Mesenchymal stem cell (in vitro differentiated cells and primary cell): Measurements from ENCODE around the gene PTPN5.

Experiments used
- DNase-seq: peaks from one replicate; pipeline ENCODE4 v3.0.0-alpha.2; 2013
- H2AFZ ChIP-seq: one replicate; pipeline ENCODE4 v1.6.1; 2013; ENCODE audit warnings: low read depth, mild to moderate bottlenecking, control low read depth, inconsistent platforms, low read length, moderate library complexity
- H2AK5ac ChIP-seq: 2 replicates; pipeline ENCODE4 v1.6.1; 2013; ENCODE audit warnings: low read length, moderate library complexity, mild to moderate bottlenecking, inconsistent platforms; ENCODE audit not compliant: severe bottlenecking
- H2BK120ac ChIP-seq: one replicate; pipeline ENCODE4 v1.6.1; 2013; ENCODE audit warnings: low read depth, mild to moderate bottlenecking, inconsistent platforms, low read length, moderate library complexity
- H2BK12ac ChIP-seq, 2 experiments: one replicate each; pipeline ENCODE4 v1.6.1; 2013; ENCODE audit warnings: inconsistent platforms in 2 of 2, low read length in 2 of 2, mild to moderate bottlenecking in 2 of 2, moderate library complexity in 2 of 2, control low read depth in 1 of 2
- H2BK15ac ChIP-seq: one replicate; pipeline ENCODE4 v1.6.1; 2013; ENCODE audit warnings: mild to moderate bottlenecking, low read depth, inconsistent platforms; ENCODE audit not compliant: poor library complexity, severe bottlenecking
- H2BK5ac ChIP-seq: 2 replicates; pipeline ENCODE4 v1.6.1; 2013; ENCODE audit warnings: low read depth, mild to moderate bottlenecking, low read length, control low read depth, inconsistent platforms; ENCODE audit not compliant: poor library complexity, severe bottlenecking
- H3K14ac ChIP-seq, 2 experiments: one replicate each; pipeline ENCODE4 v1.6.1; 2013; ENCODE audit warnings: inconsistent platforms in 2 of 2, low read length in 2 of 2, control low read depth in 1 of 2, mild to moderate bottlenecking in 1 of 2, moderate library complexity in 1 of 2
- H3K18ac ChIP-seq, 2 experiments: one replicate each; pipeline ENCODE4 v1.6.1; 2013; ENCODE audit warnings: inconsistent platforms in 2 of 2, low read length in 2 of 2, control low read depth in 1 of 2, low read depth in 1 of 2, mild to moderate bottlenecking in 1 of 2
- H3K23ac ChIP-seq, 2 experiments: one replicate each; pipeline ENCODE4 v1.6.1; 2013; ENCODE audit warnings: inconsistent platforms in 2 of 2, low read length in 2 of 2, mild to moderate bottlenecking in 2 of 2, moderate library complexity in 2 of 2, control low read depth in 1 of 2
- H3K27ac ChIP-seq: 2 replicates; pipeline ENCODE4 v1.5.1; 2013; ENCODE audit warnings: mild to moderate bottlenecking, moderate library complexity, low read length, control low read depth, inconsistent platforms; ENCODE audit not compliant: poor library complexity, severe bottlenecking
- H3K27me3 ChIP-seq, 2 experiments: 2 replicates each; pipeline versions ENCODE4 v1.6.1 to v1.7.0; 2013; ENCODE audit warnings: low read length in 2 of 2, mild to moderate bottlenecking in 2 of 2, moderate library complexity in 2 of 2, control low read depth in 1 of 2, inconsistent platforms in 1 of 2; ENCODE audit not compliant: control insufficient read depth in 1 of 2, insufficient read depth in 1 of 2
- H3K36me3 ChIP-seq, 2 experiments: 2 replicates each; pipeline versions ENCODE4 v1.6.1 to v1.7.0; 2013; ENCODE audit warnings: low read length in 2 of 2, control low read depth in 1 of 2, inconsistent platforms in 1 of 2, low read depth in 1 of 2, mild to moderate bottlenecking in 1 of 2; ENCODE audit not compliant: insufficient read depth in 2 of 2, control insufficient read depth in 1 of 2
- H3K4ac ChIP-seq, 2 experiments: one replicate each; pipeline ENCODE4 v1.6.1; 2013; ENCODE audit warnings: inconsistent platforms in 2 of 2, low read length in 2 of 2, mild to moderate bottlenecking in 2 of 2, moderate library complexity in 2 of 2, control low read depth in 1 of 2, low read depth in 1 of 2
- H3K4me1 ChIP-seq: 2 replicates; pipeline ENCODE4 v1.6.1; 2013; ENCODE audit warnings: low read depth, low read length, control low read depth; ENCODE audit not compliant: control insufficient read depth, insufficient read depth
- H3K4me2 ChIP-seq: 2 replicates; pipeline ENCODE4 v1.6.1; 2013; ENCODE audit warnings: low read length, mild to moderate bottlenecking, inconsistent platforms; ENCODE audit not compliant: poor library complexity, severe bottlenecking
- H3K4me3 ChIP-seq, 2 experiments: 2 replicates each; pipeline versions ENCODE4 v1.5.1 to v1.7.0; 2013; ENCODE audit warnings: low read length in 2 of 2, mild to moderate bottlenecking in 2 of 2, control low read depth in 1 of 2, low read depth in 1 of 2; ENCODE audit not compliant: insufficient read depth in 1 of 2
- H3K79me1 ChIP-seq: replicated peaks from 2 replicates; pipeline ENCODE4 v1.6.1; 2013; ENCODE audit warnings: mild to moderate bottlenecking, control low read depth, low read length, inconsistent platforms; ENCODE audit not compliant: poor library complexity, severe bottlenecking
- H3K9ac ChIP-seq: 2 replicates; pipeline ENCODE4 v1.7.0; 2013; ENCODE audit warnings: mild to moderate bottlenecking, low read length, moderate library complexity
- H3K9me3 ChIP-seq: 2 replicates; pipeline ENCODE4 v1.7.0; 2013; ENCODE audit warnings: mild to moderate bottlenecking, low read length; ENCODE audit not compliant: control insufficient read depth
- H4K8ac ChIP-seq: one replicate; pipeline ENCODE4 v1.6.1; 2013; ENCODE audit warnings: inconsistent platforms, mild to moderate bottlenecking, low read length, moderate library complexity
- H4K91ac ChIP-seq: one replicate; pipeline ENCODE4 v1.6.1; 2013; ENCODE audit warnings: mild to moderate bottlenecking, low read length, inconsistent platforms
- WGBS: methylation state at CpG from one replicate; pipeline ENCODE4 v1.1.7; 2013; ENCODE audit warnings: mixed read lengths; 5-methylcytosine and 5-hydroxymethylcytosine counted together

Gene PTPN5

GRCh38 chr11:18720808-18721560 is 70.6 kb downstream of the PTPN5 start:
- Histone ChIP-seq H2AK5ac (no peak overlapping the region), H4K91ac (no peak overlapping the region), H3K27me3 (peaks cover 20 to 22% of the 10 kb centered on the region in 2 experiments), H3K23ac (no peak overlapping the region), H4K8ac (peak overlapping the region; percentile 31), H2AFZ (peak overlapping the region; percentile 87), H3K4ac (no peak overlapping the region), H3K4me2 (peak overlapping the region; percentile 92), H3K18ac (peak overlapping the region in 1 of 2 experiments; percentile 63), H3K4me1 (peaks cover 10% of the 10 kb centered on the region), H3K14ac (no peak overlapping the region), H3K9me3 (no peaks in the 10 kb centered on the region), H3K79me1 (no peaks in the 10 kb centered on the region), H3K27ac (no peak overlapping the region), H2BK12ac (no peak overlapping the region), H3K9ac (peak overlapping the region; percentile 73), H2BK15ac (no peak overlapping the region), H2BK120ac (no peak overlapping the region), H2BK5ac (no peak overlapping the region), H3K4me3 (peak overlapping the region; percentile 51 to 81), H3K36me3 (no peaks in the 10 kb centered on the region)
- DNase-seq, result peak; percentile 77
- WGBS, result 8% methylated on average over 39 of the region's 41 CpGs

- 83% methylated on average over 5 of the region's 5 CpGs for WGBS
- Histone ChIP-seq H2BK12ac (no peak overlapping the region), H3K27me3 (peaks cover 18 to 25% of the 10 kb centered on the region in 2 experiments), H3K4me3 (peak overlapping the region in 1 of 2 experiments; percentile 81), H2AFZ (no peak overlapping the region), H2AK5ac (no peak overlapping the region), H3K23ac (no peak overlapping the region), H3K4me2 (no peak overlapping the region), H2BK15ac (no peak overlapping the region), H4K91ac (no peak overlapping the region), H3K4ac (no peak overlapping the region), H3K18ac (no peak overlapping the region), H2BK120ac (no peak overlapping the region), H3K9me3 (no peaks in the 10 kb centered on the region), H3K14ac (no peak overlapping the region), H4K8ac (no peak overlapping the region), H3K36me3 (no peaks in the 10 kb centered on the region), H3K27ac (no peak overlapping the region), H3K79me1 (no peaks in the 10 kb centered on the region), H3K9ac (peak overlapping the region; percentile 73), H3K4me1 (peaks cover 10% of the 10 kb centered on the region), H2BK5ac (no peak overlapping the region)
- DNase-seq, result no peak
Measured at GRCh38 chr11:18720091-18720807, 71.3 kb downstream of the PTPN5 start.

GRCh38 chr11:18715476-18715875 is 76.1 kb downstream of the PTPN5 start:
- Histone ChIP-seq H3K27me3 (peaks cover 29 to 37% of the 10 kb centered on the region in 2 experiments), H2BK5ac (no peak overlapping the region), H3K9me3 (no peaks in the 10 kb centered on the region), H2AFZ (no peak overlapping the region), H4K91ac (no peak overlapping the region), H3K23ac (no peak overlapping the region), H3K36me3 (no peaks in the 10 kb centered on the region), H3K14ac (no peak overlapping the region), H2BK15ac (no peak overlapping the region), H3K79me1 (no peaks in the 10 kb centered on the region), H4K8ac (no peak overlapping the region), H3K4me1 (no peaks in the 10 kb centered on the region), H2BK12ac (no peak overlapping the region), H3K4me3 (no peak overlapping the region), H3K18ac (no peak overlapping the region), H2BK120ac (no peak overlapping the region), H2AK5ac (no peak overlapping the region), H3K4me2 (no peak overlapping the region), H3K27ac (no peak overlapping the region), H3K9ac (no peak overlapping the region), H3K4ac (no peak overlapping the region)
- no peak for DNase-seq
- WGBS, result 85% methylated on average over 7 of the region's 7 CpGs

- no peak for DNase-seq
- no peak overlapping the region for H4K8ac ChIP-seq
- WGBS, result 84% methylated on average over 10 of the region's 10 CpGs
- no peak overlapping the region for H2BK120ac ChIP-seq
- peak overlapping the region in 1 of 2 experiments; percentile 26 for H3K14ac ChIP-seq
- no peaks in the 10 kb centered on the region for H3K36me3 ChIP-seq
- no peak overlapping the region for H3K4me2 ChIP-seq
- H2BK5ac ChIP-seq, result no peak overlapping the region
- H3K4me3 ChIP-seq, result no peak overlapping the region
- H3K18ac ChIP-seq, result no peak overlapping the region
- no peak overlapping the region for H2AK5ac ChIP-seq
- no peaks in the 10 kb centered on the region for H3K9me3 ChIP-seq
- no peak overlapping the region for H4K91ac ChIP-seq
- no peak overlapping the region for H2AFZ ChIP-seq
- H3K4me1 ChIP-seq, result no peaks in the 10 kb centered on the region
- no peak overlapping the region for H2BK15ac ChIP-seq
- no peaks in the 10 kb centered on the region for H3K79me1 ChIP-seq
- peaks cover 39 to 44% of the 10 kb centered on the region in 2 experiments for H3K27me3 ChIP-seq
- no peak overlapping the region for H3K27ac ChIP-seq
- H2BK12ac ChIP-seq, result no peak overlapping the region
- H3K4ac ChIP-seq, result no peak overlapping the region
- H3K9ac ChIP-seq, result no peak overlapping the region
- peak overlapping the region in 1 of 2 experiments; percentile 42 for H3K23ac ChIP-seq
Measured at GRCh38 chr11:18714443-18714780, 77.2 kb downstream of the PTPN5 start.
